Astrocyte (in vitro differentiated cells and primary cell): ENCODE measurements around the gene TP53.

Experiments
- EZH2 ChIP-seq: IDR thresholded peaks from 2 replicates; pipeline ENCODE4 v1.6.1; 2012; ENCODE audit warnings: mild to moderate bottlenecking, low read length, inconsistent platforms; ENCODE audit not compliant: insufficient read depth
- TF ChIP-seq, protein P1 (sequence below): IDR thresholded peaks from 2 replicates; pipeline ENCODE4 v1.5.1; 2011; ENCODE audit warnings: low read depth, mild to moderate bottlenecking, inconsistent platforms, low read length, moderate library complexity; ENCODE audit not compliant: insufficient read depth

DNA sequence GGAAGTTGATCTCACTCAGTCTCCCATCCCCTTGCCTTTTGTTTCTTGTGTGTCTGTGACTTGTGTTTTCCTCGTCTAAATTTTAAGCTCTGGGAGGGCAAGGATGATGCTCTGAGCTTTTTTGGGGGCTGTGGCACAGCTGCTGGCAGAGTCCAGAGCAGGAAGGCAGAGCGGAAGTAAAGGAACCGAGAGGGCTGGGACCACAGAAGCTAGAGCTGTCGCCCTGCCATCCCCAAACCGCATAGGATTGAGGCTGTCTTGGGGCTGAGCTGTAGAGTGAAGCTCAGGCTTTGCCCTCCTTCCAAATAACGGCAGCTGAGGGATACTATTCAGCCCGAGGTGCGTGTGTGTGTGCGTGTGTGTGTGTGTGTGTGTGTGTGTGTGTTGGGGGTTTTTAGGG is 26.5 kb upstream of the TP53 start:
- TF ChIP-seq, protein P1, sequence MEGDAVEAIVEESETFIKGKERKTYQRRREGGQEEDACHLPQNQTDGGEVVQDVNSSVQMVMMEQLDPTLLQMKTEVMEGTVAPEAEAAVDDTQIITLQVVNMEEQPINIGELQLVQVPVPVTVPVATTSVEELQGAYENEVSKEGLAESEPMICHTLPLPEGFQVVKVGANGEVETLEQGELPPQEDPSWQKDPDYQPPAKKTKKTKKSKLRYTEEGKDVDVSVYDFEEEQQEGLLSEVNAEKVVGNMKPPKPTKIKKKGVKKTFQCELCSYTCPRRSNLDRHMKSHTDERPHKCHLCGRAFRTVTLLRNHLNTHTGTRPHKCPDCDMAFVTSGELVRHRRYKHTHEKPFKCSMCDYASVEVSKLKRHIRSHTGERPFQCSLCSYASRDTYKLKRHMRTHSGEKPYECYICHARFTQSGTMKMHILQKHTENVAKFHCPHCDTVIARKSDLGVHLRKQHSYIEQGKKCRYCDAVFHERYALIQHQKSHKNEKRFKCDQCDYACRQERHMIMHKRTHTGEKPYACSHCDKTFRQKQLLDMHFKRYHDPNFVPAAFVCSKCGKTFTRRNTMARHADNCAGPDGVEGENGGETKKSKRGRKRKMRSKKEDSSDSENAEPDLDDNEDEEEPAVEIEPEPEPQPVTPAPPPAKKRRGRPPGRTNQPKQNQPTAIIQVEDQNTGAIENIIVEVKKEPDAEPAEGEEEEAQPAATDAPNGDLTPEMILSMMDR: no peak
- no peak for TF ChIP-seq EZH2
